GM23248 (cell line): ENCODE data around the gene MBL2. TPM values are rescaled to one million over a fixed set of nuclear protein-coding genes. Genes with fewer than 3 reads are reported as not detected.

Experiments
- DNase-seq: peaks from one replicate; pipeline ENCODE4 v3.0.0-alpha.2; 2015
- H2AFZ ChIP-seq: fragments of 200-600 bp; sonication (generic); 2 replicates; pipeline ENCODE4 v1.6.1; 2016; ENCODE audit warnings: antibody characterized with exemption
- H3F3A ChIP-seq: fragments of 200-600 bp; sonication (generic); 2 replicates; pipeline ENCODE4 v1.6.1; 2016; ENCODE audit warnings: mild to moderate bottlenecking, antibody characterized with exemption, mixed run types; ENCODE audit not compliant: insufficient read depth
- H3K27ac ChIP-seq: fragments of 200-600 bp; sonication (generic); 2 replicates; pipeline ENCODE4 v1.5.1; 2016; ENCODE audit warnings: mild to moderate bottlenecking
- H3K27me3 ChIP-seq: fragments of 200-600 bp; sonication (generic); replicated peaks from 2 replicates; pipeline ENCODE4 v1.6.1; 2016; ENCODE audit warnings: mild to moderate bottlenecking; ENCODE audit not compliant: insufficient read depth
- H3K36me3 ChIP-seq: fragments of 200-600 bp; sonication (generic); 2 replicates; pipeline ENCODE4 v1.6.1; 2016; ENCODE audit warnings: low read depth, mild to moderate bottlenecking
- H3K4me1 ChIP-seq: fragments of 200-600 bp; sonication (generic); 2 replicates; pipeline ENCODE4 v1.6.1; 2016; ENCODE audit warnings: mild to moderate bottlenecking; ENCODE audit not compliant: insufficient read depth
- H3K4me2 ChIP-seq: fragments of 200-600 bp; sonication (generic); one replicate; pipeline ENCODE4 v1.6.1; 2016; ENCODE audit warnings: mild to moderate bottlenecking; ENCODE audit not compliant: unreplicated experiment
- H3K4me3 ChIP-seq: fragments of 200-600 bp; sonication (generic); 2 replicates; pipeline ENCODE4 v1.5.1; 2016; ENCODE audit warnings: mild to moderate bottlenecking
- H3K79me2 ChIP-seq: fragments of 200-600 bp; sonication (generic); 2 replicates; pipeline ENCODE4 v1.6.1; 2016; ENCODE audit warnings: mild to moderate bottlenecking; ENCODE audit not compliant: insufficient read depth
- H3K9ac ChIP-seq: fragments of 200-600 bp; sonication (generic); 2 replicates; pipeline ENCODE4 v1.6.1; 2016; ENCODE audit warnings: mild to moderate bottlenecking
- H3K9me2 ChIP-seq: fragments of 200-600 bp; sonication (generic); 2 replicates; pipeline ENCODE4 v1.6.1; 2016; ENCODE audit warnings: mixed run types, mild to moderate bottlenecking, moderate library complexity; ENCODE audit not compliant: insufficient read depth
- H3K9me3 ChIP-seq: fragments of 200-600 bp; sonication (generic); one replicate; pipeline ENCODE4 v1.6.1; 2017; ENCODE audit warnings: low read depth
- H4K20me1 ChIP-seq: fragments of 200-600 bp; sonication (generic); 2 replicates; pipeline ENCODE4 v1.6.0; 2016; ENCODE audit not compliant: insufficient read depth
- EZH2 ChIP-seq: fragments of 200-600 bp; sonication (generic); IDR thresholded peaks from 2 replicates; pipeline ENCODE4 v1.6.1; 2018; ENCODE audit warnings: antibody characterized with exemption, mild to moderate bottlenecking; ENCODE audit not compliant: insufficient read depth, poor library complexity, severe bottlenecking
- EZH2phosphoT487 ChIP-seq: fragments of 200-600 bp; sonication (generic); IDR thresholded peaks from 2 replicates; pipeline ENCODE4 v1.6.1; 2018; ENCODE audit warnings: antibody characterized with exemption, moderate library complexity, mild to moderate bottlenecking, low read depth; ENCODE audit not compliant: insufficient read depth
- WGBS, 2 experiments: methylation state at CpG; one replicate each; pipeline ENCODE4 v1.1.6; 2015 to 2017; ENCODE audit warnings: low lambda C conversion rate in 2 of 2, low coverage in 1 of 2; ENCODE audit errors: missing lambda C conversion rate in 2 of 2; 5-methylcytosine and 5-hydroxymethylcytosine counted together
- in situ Hi-C: fragments of 300-500 bp; cut with MboI; formaldehyde crosslinking; loops from 2 replicates; pipeline ENCODE4 v1.15.0; 2020
- polyA plus RNA-seq: library from polyadenylated mRNA; unstranded; fragments of >200 nt; fragmentation: Nextera tagmentation; extraction: Ambion mirVana; gene quantifications from 2 replicates; pipeline ENCODE4 v1.2.1, GENCODE V29; 2016
- total RNA-seq: library from RNA; depleted of rRNA; stranded (reverse); fragments of >200 nt; shearing (Covaris generic); gene quantifications from 2 replicates; pipeline ENCODE4 v1.2.3, GENCODE V29; 2014; rRNA removed

MBL2 gene
- not detected in 2 replicates for total RNA-seq
- polyA plus RNA-seq = not detected in 2 replicates

DNA sequence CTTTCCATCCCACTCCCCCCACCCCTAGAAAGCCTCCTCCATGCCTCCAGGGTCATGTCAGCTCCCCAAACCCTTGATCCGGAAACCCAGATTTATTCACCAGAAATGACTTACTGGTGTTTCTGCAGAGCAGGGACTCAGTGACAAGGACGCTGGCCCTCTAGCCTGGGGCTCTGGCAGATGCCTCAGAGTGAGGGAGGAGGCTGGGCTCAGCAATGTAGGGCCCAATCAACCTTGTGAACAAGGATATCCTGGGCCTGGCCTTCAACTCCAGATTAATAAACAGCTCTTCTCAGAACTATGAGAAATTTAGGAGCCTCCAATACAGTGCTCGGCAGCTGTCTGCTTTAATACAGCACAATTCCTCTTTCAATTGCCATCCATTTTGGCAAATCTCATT lies at the start of gene MBL2:
MBL2 (minus strand) TSS at position 162 of the 400 bp plus-strand sequence. CDS start 1,149 bp downstream, outside the sequence.
- Histone ChIP-seq H3K4me3 (no peak within 1 kb of the TSS), H3K79me2 (no peaks in the 10 kb centered on the region), H3K9me2 (no peaks in the 10 kb centered on the region), H3K9me3 (no peaks in the 10 kb centered on the region), H3K36me3 (no peaks in the 10 kb centered on the region), H3K27me3 (0 out of 2 replicates have a peak, but pooled peaks cover 2% of the 10 kb centered on the region), H2AFZ (no peak within 1 kb of the TSS), H3K4me1 (0 out of 2 replicates have a peak, but pooled peaks cover 9% of the 10 kb centered on the region), H3F3A (no peaks in the 10 kb centered on the region), H4K20me1 (no peaks in the 10 kb centered on the region), H3K4me2 (no peak within 1 kb of the TSS), H3K27ac (no peak within 1 kb of the TSS), H3K9ac (no peak within 1 kb of the TSS)
- 71 to 79% methylated on average over 3 of the region's 3 CpGs for WGBS, 2 experiments
- TF ChIP-seq EZH2phosphoT487 (no peak), EZH2 (no peak)
- in situ Hi-C loops = no loop called here
- DNase-seq = no peak

DNA sequence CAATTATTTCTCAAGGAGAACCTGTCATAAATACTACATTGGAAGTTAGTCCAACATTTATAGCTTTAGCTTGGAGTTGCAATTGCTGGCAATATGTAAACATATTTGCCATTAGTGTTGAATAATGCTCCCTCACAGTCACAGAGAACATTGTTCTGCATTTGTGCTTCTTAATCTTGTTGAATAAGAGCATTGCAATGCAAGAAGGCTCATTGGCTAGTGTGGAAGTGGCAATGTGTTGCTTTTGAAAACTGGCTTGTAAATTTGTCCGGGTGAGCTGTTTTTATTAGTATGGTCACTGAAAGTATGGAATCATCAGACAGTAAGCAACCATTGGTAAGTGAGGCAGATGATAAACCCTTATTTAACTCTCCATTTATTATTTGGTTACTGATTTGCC lies 47.7 kb upstream of the MBL2 start:
- 51 to 73% methylated on average over 1 of the region's 1 CpG for WGBS, 2 experiments
- H3K9me2 ChIP-seq = no peaks in the 10 kb centered on the region
- H3K36me3 ChIP-seq = no peaks in the 10 kb centered on the region
- no peaks in the 10 kb centered on the region for H3K4me1 ChIP-seq
- H2AFZ ChIP-seq = no peak overlapping the region
- H3F3A ChIP-seq = no peaks in the 10 kb centered on the region
- TF ChIP-seq EZH2 = no peak
- no peak for TF ChIP-seq EZH2phosphoT487
- H3K79me2 ChIP-seq = no peaks in the 10 kb centered on the region
- no peaks in the 10 kb centered on the region for H3K9me3 ChIP-seq
- no peak overlapping the region for H3K4me3 ChIP-seq
- H3K4me2 ChIP-seq = no peak overlapping the region
- in situ Hi-C loops = no loop called here
- no peak overlapping the region for H3K9ac ChIP-seq
- peaks cover 35% of the 10 kb centered on the region for H3K27me3 ChIP-seq
- no peak overlapping the region for H3K27ac ChIP-seq
- H4K20me1 ChIP-seq = no peaks in the 10 kb centered on the region
- no peak for DNase-seq

DNA sequence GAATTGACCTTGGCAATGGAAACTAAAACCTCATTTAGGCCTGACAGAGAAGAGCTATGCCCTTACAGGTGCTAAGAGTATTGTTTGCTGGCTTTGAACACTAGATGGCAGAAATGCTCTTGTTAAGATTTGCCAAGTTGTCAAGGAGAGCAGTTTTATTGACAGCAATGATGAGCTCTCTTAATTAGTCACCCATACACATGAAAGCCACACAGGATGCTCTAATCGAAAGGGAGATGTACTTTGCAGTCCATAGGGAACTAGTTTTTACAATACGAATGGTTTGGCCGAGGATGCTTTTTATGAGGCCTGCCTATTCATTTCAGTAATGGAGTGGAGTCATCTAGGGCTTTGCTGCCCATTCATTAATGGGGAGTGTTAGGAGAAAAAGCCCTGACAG lies 45.4 kb upstream of the MBL2 start:
- Histone ChIP-seq H3K27ac (no peak overlapping the region), H3K4me3 (no peak overlapping the region), H3F3A (no peaks in the 10 kb centered on the region), H3K4me2 (no peak overlapping the region), H3K9me2 (no peaks in the 10 kb centered on the region), H3K4me1 (no peaks in the 10 kb centered on the region), H3K9ac (no peak overlapping the region), H3K79me2 (no peaks in the 10 kb centered on the region), H2AFZ (no peak overlapping the region), H3K9me3 (no peaks in the 10 kb centered on the region), H3K27me3 (peaks cover 47% of the 10 kb centered on the region), H3K36me3 (no peaks in the 10 kb centered on the region), H4K20me1 (no peaks in the 10 kb centered on the region)
- WGBS, 2 experiments = 1 to 2% methylated on average over 3 of the region's 3 CpGs
- no peak for TF ChIP-seq EZH2
- no peak for TF ChIP-seq EZH2phosphoT487
- DNase-seq = peak; percentile 42
- in situ Hi-C loops = no loop called here

DNA sequence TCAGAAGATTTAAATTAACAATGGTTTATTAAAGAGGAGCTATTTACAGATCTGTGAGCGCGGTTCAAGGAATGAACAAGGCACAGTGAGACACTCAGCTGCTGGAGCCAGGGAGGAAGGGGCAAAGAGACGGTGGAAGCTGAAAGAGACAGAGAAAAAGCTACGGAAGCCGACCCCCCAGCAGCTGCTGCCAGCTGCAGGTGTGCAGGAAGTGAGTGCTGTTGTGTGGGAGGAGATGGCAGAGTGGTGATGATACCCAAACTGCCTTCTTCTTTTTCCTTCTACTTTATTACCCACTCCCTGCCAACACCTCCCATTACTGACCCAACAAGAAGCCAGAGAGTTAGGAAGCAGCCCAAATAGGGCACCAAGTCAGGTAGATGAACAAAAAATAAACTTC lies 41.9 kb upstream of the MBL2 start:
- Histone ChIP-seq H3K4me1 (no peaks in the 10 kb centered on the region), H3K9me3 (no peaks in the 10 kb centered on the region), H3K79me2 (no peaks in the 10 kb centered on the region), H3K4me2 (no peak overlapping the region), H3K9me2 (no peaks in the 10 kb centered on the region), H2AFZ (no peak overlapping the region), H3K27ac (no peak overlapping the region), H3K36me3 (no peaks in the 10 kb centered on the region), H4K20me1 (no peaks in the 10 kb centered on the region), H3K9ac (no peak overlapping the region), H3K4me3 (no peak overlapping the region), H3F3A (no peaks in the 10 kb centered on the region), H3K27me3 (peaks cover 21% of the 10 kb centered on the region)
- WGBS, 2 experiments = 48 to 60% methylated on average over 5 of the region's 5 CpGs
- in situ Hi-C loops = no loop called here
- no peak for DNase-seq
- no peak for TF ChIP-seq EZH2
- TF ChIP-seq EZH2phosphoT487 = no peak

DNA sequence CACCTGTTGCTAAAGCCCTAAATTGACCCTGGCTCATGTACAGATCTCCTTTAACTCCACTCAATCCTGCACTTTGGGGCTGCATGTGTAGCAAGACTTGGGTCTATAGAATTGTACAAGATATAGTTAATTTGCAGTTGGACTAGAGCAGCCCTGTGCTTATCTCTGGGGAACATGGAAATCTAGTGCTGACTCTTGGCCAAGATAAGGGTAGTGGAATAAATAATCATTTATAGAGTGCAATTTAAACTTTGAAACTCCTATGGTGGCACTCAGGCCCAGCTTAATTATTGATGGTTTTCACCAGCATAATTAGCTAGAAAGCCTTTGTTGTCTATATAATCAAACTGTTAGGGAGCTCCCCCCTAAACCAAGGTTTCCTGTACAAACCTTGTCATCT lies 39.2 kb upstream of the MBL2 start:
- Histone ChIP-seq H3K27me3 (peaks cover 26% of the 10 kb centered on the region), H3K9me2 (no peaks in the 10 kb centered on the region), H3K4me1 (no peaks in the 10 kb centered on the region), H3F3A (no peaks in the 10 kb centered on the region), H2AFZ (no peak overlapping the region), H3K4me2 (no peak overlapping the region), H3K9ac (no peak overlapping the region), H3K9me3 (no peaks in the 10 kb centered on the region), H3K36me3 (no peaks in the 10 kb centered on the region), H3K79me2 (no peaks in the 10 kb centered on the region), H3K4me3 (no peak overlapping the region), H3K27ac (no peak overlapping the region), H4K20me1 (no peaks in the 10 kb centered on the region)
- in situ Hi-C loops = no loop called here
- no peak for DNase-seq
- TF ChIP-seq EZH2 = no peak
- TF ChIP-seq EZH2phosphoT487 = no peak
